ENCODE measurements around the gene WDR93.

Gene WDR93

DNA sequence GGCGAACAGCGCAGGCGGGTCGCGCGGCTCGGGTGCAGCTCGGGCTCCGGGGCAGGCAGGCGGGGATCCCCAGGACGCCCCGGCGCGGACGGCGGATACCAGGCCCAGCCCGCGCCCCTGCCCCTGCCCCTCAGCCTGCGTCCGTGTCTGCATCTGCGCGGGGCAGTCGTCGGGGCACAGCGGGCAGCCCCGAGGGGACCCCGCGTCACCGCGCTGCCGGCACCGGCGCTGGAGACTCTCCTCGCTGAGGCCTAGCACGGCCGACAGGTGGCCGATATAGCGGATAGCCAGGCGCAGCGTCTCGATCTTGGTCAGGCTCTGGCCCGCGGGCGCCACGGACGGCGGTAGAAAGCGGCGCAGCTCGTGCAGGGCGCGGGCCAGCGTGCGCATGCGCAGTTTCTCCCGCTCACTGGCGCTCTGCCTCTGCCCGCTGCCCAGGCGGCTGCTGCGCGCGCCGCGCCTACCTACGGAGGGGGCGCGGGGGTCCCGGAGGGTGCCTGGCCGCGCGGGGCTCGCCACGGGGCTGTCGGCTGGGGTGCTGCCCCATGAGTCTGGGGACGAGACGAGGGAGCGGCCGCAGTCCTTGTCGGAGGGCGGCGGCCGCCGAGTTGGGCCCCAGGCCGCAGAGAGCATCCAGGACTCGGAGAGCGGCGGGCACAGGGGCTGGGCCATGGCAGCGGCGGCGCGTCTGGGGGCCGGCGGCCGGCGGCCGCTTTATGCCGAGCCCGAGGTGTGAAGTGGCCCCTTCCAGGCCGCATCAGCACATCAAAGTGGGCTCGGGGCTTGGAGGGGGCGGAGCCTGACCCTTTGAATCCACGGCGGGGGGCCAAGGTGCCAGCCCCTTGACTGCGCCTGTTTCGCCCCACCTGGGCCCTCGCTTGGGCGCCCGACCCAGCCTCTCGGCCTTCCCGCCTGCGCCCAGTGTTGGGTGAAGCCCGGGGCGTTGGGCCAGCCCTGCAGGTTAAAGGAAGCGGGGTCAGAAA lies 60.2 kb downstream of the WDR93 start, which contains the start of gene MESP1:
Gene MESP1 (minus strand): TSS at position 690 of the 983 bp plus-strand sequence. CDS start 18 bp downstream, at position 672.
- peak; percentile 30 for DNase-seq

- no peak for DNase-seq
Measured at GRCh38 chr15:89751748-89752147, 61.1 kb downstream of the WDR93 start.

GRCh38 chr15:89753855-89754254 lies 63.2 kb downstream of the WDR93 start:
- DNase-seq = no peak

- no peak for DNase-seq
Measured at GRCh38 chr15:89754361-89755154, 63.9 kb downstream of the WDR93 start.

DNA sequence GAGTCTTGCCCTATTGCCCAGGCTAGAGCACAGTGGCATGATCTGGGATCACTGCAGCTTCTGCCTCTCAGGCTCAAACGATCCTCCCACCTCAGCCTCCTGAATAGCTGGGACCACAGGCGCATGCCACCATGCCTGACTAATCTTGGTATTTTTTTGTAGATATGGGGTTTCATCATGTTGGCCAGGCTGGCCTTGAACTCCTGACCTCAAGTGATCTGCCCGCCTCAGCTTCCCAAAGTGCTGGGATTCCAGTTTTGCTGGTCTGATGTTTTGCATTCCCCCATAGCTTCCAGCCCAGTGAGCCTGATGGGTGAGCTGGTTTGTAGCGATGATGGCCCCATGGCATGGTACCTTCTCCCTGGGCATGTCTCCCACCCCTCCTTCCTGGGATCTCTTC lies 65.1 kb downstream of the WDR93 start:
- DNase-seq = no peak

- DNase-seq = no peak
Measured at GRCh38 chr15:89756897-89757296, 66.3 kb downstream of the WDR93 start.

DNA sequence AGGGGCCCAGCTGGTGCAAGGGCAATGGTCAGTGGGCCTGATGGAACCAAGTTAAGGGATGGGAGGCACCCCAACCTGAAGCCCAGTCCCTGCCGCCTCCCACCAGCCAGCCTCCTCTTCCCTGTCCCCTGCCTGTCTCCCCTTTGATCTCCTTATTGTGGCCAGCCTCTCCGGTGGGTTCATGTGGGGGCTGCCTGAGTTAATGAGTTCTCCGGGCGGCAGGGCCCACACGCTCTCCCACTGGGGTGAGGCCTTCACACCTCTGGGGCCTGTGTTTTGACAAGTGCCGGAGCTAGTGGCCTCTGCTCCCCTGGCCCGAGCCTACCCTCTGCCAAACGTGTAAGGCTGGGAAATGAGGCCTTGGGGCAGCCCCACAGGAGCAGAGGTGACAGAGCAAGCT lies 67.7 kb downstream of the WDR93 start:
- DNase-seq = no peak

- DNase-seq = no peak
Measured at GRCh38 chr15:89758981-89759380, 68.4 kb downstream of the WDR93 start.

DNA sequence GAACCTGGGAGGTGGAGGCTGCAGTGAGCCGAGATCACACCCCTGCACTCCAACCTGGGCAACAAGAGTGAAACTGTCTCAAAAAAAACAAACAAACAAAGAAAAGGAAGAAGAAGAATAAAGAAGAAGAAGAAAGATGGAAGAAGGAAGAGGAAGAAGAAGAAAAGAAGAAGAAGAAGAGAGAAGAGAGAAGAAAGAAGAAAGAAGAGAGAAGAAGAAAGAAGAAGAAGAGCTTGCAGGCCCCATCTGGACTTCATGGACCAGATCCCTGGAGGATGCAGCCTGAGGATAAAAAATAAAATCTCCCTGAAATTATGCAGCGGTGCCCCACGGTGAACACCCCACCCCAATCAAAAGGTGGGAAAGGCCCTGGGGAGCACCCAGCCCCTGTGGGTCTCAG lies 69.2 kb downstream of the WDR93 start:
- DNase-seq = no peak

DNA sequence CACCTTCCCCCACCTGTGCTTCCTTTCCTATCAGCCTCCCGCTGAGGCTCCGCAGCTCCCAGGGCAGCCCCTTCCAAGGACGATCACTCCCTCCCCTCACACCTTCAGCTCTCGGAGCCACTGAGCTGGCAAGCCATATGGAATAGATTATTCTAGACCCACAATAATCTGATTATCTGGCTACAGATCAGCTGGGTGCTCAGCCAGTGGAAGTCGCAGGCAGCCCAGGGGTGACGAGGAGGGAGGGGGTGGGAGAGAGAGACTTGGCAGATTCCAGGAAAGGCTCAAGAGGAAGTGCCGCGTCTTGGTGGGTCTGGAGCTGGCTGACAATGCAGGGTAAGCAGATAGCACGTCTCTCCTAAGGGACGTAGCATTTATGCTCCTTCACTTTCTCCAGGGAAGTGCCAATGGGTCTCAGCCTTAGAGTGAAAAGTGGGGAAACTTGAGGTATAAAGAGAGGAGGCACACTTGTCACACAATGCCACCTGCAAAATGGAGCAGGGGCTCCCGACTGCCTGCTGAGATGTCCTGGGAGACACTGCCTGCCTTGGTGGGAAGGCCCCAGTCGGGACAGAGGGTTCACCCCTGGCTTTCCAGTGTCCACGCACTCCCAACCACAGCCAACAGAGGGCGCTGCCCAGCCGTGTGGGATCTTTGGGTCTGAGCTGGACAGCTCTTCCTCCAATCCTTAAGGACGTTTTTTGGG lies 69.8 kb downstream of the WDR93 start:
- no peak for DNase-seq

GRCh38 chr15:89761009-89761831 lies 70.6 kb downstream of the WDR93 start:
- no peak for DNase-seq

DNA sequence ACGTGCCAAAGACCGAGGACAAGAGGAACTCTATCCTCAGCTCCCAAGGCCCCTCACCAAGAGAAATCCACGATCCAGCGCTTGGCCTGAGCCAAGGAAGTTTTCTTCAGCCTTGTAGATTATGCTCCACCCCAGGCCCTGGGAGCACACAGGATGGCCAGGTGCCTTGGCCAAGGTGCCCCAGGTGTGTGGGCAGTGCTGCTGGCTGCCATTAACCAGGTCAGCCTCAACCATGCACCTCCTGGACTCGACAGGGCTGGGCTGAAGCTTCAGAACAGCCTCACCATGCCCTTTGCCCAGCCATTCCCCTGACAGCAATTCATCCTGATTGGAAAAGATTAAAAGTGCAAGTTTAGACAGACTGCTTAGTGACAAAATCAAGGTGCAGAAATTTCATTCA lies 71.3 kb downstream of the WDR93 start:
- no peak for DNase-seq

DNA sequence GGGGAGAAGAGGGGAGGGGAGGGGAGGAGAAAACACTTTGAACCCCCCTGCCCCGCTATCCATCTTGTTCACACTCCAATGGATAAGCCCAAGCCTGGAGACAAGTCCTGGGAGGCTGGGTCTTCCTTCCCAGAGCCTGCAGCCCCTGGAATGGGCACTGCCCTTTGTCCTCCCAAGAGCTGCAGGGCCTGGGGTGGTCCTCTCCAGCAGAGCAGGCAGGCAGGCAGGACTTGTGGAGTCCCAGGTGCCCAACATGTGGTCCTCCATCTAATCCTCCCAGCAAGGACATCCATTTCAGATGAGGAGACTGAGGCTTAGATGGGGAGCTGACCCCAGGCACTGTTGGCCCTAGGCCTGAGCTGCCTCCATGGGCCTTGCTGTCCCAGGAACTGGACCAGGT lies 75.1 kb downstream of the WDR93 start:
- no peak for DNase-seq

GRCh38 chr15:89766357-89767311 lies 76.0 kb downstream of the WDR93 start:
- DNase-seq = no peak

GRCh38 chr15:89767411-89767915 lies 76.9 kb downstream of the WDR93 start:
- no peak for DNase-seq

DNA sequence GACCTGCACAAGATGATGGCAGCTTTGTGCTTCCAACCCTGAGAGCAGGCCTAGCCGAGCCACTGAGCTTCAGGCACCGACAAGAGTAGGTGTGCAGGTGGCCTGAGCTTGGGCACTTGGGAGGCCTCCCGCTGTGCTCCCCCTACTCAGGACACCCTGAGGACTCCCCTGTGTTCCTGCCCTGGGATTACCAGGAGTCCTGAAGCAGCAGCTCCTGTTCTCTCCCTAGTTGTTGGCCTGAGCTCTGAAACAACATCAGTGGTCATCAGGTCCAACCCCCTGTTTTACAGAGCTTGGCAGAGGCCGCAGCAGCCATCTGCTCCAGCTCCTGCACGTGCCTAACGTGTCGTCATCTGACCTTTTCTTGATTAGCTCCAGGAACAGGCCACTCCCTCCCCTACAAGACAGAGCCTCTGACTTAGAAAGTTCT lies 77.5 kb downstream of the WDR93 start:
- no peak for DNase-seq

DNA sequence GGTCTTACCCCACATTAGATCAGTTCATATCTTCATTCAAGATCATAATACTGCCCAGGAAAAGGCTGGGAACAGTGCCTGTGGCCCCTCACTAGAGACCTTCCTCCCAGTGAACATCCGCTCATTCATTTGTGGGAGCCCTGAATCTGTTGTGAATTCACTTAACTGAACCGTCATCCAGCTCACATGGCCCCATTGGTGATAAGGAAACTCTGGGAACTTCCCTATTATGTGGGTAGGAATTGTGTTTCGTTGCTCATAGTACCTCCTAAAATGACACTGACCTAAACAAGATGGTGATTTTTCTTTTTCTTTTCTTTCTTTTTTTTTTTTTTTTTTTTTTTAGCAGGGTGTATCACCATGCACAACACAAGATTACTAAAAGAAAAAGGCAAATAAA lies 78.8 kb downstream of the WDR93 start:
- no peak for DNase-seq

GRCh38 chr15:89770041-89770440 lies 79.4 kb downstream of the WDR93 start:
- DNase-seq = no peak

DNA sequence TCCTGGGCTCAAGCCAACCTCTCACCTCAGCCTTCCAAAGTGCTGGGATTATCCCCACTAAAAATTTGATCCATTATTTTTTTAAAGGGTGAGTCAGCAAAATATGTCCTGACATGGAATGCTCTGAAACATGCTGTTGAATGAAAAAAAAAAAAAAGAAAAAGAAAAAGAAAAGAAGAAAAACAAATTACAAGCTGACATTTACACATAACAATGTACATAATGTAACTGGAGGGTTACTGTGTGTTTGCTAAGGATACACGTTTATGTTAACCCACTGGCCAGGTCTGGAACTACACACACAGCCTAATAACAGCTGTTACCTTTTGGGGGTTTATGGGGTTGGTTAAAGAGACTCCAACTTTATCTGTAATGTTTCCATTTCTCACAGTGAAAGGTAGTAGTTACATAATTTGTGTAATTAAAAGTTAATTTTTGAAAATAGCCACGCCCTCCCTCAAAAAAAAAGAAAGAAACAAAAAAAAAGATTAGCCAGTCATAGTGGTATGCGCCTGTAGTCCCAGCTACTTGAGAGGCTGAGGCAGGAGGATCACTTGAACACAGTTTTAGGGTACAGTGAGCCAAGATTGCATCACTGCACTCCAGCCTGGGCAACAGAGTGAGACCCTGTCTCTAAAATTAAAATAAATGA lies 82.4 kb downstream of the WDR93 start:
- no peak for DNase-seq

GRCh38 chr15:89774492-89774891 lies 83.9 kb downstream of the WDR93 start:
- no peak for DNase-seq
